K562 (cell line): ENCODE measurements around the gene MEF2C. TPM values are rescaled to one million over a fixed set of nuclear protein-coding genes. Genes with fewer than 3 reads are reported as not detected.

Experiments used
- ATAC-seq: fragments of 200-7000 bp; cut with Tn5 transposase; 3 replicates; pipeline ENCODE4 v1.9.1; 2020; ENCODE audit warnings: moderate library complexity
- BruUV-seq: library from RNA; stranded (reverse); fragments of 400-500 nt; replicated peaks from 2 replicates; lab custom pipeline; 2021; lab: Mats Ljungman, UMichigan
- CTCF ChIA-PET: fragments of 300-600 bp; formaldehyde crosslinking; extraction: SDS; loops from one replicate; lab custom pipeline; 2021; ENCODE audit warnings: low intra/inter-chr PET ratio; lab: Yijun Ruan, JAX
- POLR2A ChIA-PET: fragments of 300-600, 350-650 bp; sonication (Branson Sonifier 250); formaldehyde crosslinking; extraction: SDS; loops from one replicate; lab custom pipeline; 2021; ENCODE audit warnings: antibody characterized with exemption, inconsistent platforms; lab: Yijun Ruan, JAX
- DNase-seq, 4 experiments: peaks; one replicate each; pipeline versions ENCODE4 v3.0.0 to v3.0.0-alpha.2; 2011 to 2018; ENCODE audit warnings: low spot score in 3 of 4, mixed read lengths in 3 of 4; ENCODE audit errors: extremely low read depth in 1 of 4
- FAIRE-seq: peaks from 2 replicates; lab custom pipeline; 2011; peaks lifted over from hg19 to GRCh38; lab: Jason Lieb, UNC
- H2AFZ ChIP-seq: 2 replicates; pipeline ENCODE4 v1.6.0; 2011; ENCODE audit warnings: low read depth, low read length, control low read depth, inconsistent platforms
- H3K27ac ChIP-seq: fragments of 200-600 bp; 3 replicates; pipeline ENCODE4 v1.8.0; 2011; ENCODE audit warnings: low read depth, mild to moderate bottlenecking, control low read depth, inconsistent platforms, low read length, moderate library complexity, mixed read lengths; ENCODE audit errors: extremely low read depth
- H3K27me3 ChIP-seq, 2 experiments: fragments of 300-600 bp in 1 of 2; 2 replicates in 1 of 2; 3 replicates in 1 of 2; pipeline versions ENCODE4 v1.6.0 to v1.8.0; 2011; ENCODE audit warnings: inconsistent platforms in 2 of 2, low read length in 2 of 2, mild to moderate bottlenecking in 1 of 2, mixed read lengths in 1 of 2, moderate library complexity in 1 of 2; ENCODE audit not compliant: control insufficient read depth in 2 of 2, insufficient read depth in 2 of 2
- H3K36me3 ChIP-seq: fragments of 300-600 bp; 3 replicates; pipeline ENCODE4 v1.8.0; 2011; ENCODE audit warnings: mild to moderate bottlenecking, low read length, inconsistent platforms; ENCODE audit not compliant: control insufficient read depth, insufficient read depth
- H3K4me1 ChIP-seq, 2 experiments: fragments of 200-600 bp in 1 of 2; replicated peaks in 1 of 2; 2 replicates in 1 of 2; 3 replicates in 1 of 2; pipeline versions ENCODE4 v1.5.1 to v1.8.0; 2011; ENCODE audit warnings: inconsistent platforms in 2 of 2, low read length in 2 of 2, mild to moderate bottlenecking in 1 of 2, mixed read lengths in 1 of 2, moderate library complexity in 1 of 2; ENCODE audit not compliant: control insufficient read depth in 2 of 2, insufficient read depth in 2 of 2
- H3K4me2 ChIP-seq: 2 replicates; pipeline ENCODE4 v1.6.1; 2011; ENCODE audit warnings: low read length, control low read depth, inconsistent platforms, mixed read lengths; ENCODE audit not compliant: insufficient read depth
- H3K4me3 ChIP-seq: fragments of 200-600 bp; sonication (generic), shearing (Covaris generic); 2 replicates; pipeline ENCODE4 v1.5.1; 2016; ENCODE audit warnings: control low read depth, inconsistent platforms
- H3K79me2 ChIP-seq: fragments of 200-600 bp; 3 replicates; pipeline ENCODE4 v1.8.0; 2011; ENCODE audit warnings: low read length, inconsistent platforms; ENCODE audit not compliant: control insufficient read depth, insufficient read depth
- H3K9ac ChIP-seq, 2 experiments: 2 replicates each; pipeline versions ENCODE4 v1.6.0 to v1.6.1; 2011; ENCODE audit warnings: low read depth in 2 of 2, low read length in 2 of 2, control low read depth in 1 of 2, inconsistent platforms in 1 of 2, mild to moderate bottlenecking in 1 of 2, mixed read lengths in 1 of 2; ENCODE audit not compliant: insufficient read depth in 1 of 2
- H3K9me1 ChIP-seq: one replicate; pipeline ENCODE4 v1.6.0; 2011; ENCODE audit warnings: inconsistent platforms, mild to moderate bottlenecking, low read length, moderate library complexity; ENCODE audit not compliant: control insufficient read depth, insufficient read depth
- H3K9me3 ChIP-seq: replicated peaks from 2 replicates; pipeline ENCODE4 v1.5.1; 2011; ENCODE audit warnings: low read depth, low read length, inconsistent platforms; ENCODE audit not compliant: control insufficient read depth, insufficient read depth
- H4K20me1 ChIP-seq: replicated peaks from 2 replicates; pipeline ENCODE4 v1.6.1; 2011; ENCODE audit warnings: low read length, inconsistent platforms, mixed read lengths; ENCODE audit not compliant: control insufficient read depth, insufficient read depth
- ATF4 ChIP-seq: fragments of 450-650 bp; formaldehyde crosslinking; IDR thresholded peaks from 2 replicates; pipeline ENCODE4 v1.4.0; 2022; ENCODE audit warnings: mild to moderate bottlenecking, moderate library complexity
- CBX3 ChIP-seq, 2 experiments: IDR thresholded peaks; 1 replicate in 1 of 2; 2 replicates in 1 of 2; pipeline ENCODE4 v1.6.1; 2012; ENCODE audit warnings: inconsistent platforms in 2 of 2, low read length in 2 of 2, borderline replicate concordance in 1 of 2, control low read depth in 1 of 2
- EP300 ChIP-seq: IDR thresholded peaks from 2 replicates; pipeline ENCODE4 v1.6.1; 2012; ENCODE audit warnings: low read length, improper control_type of control experiment
- KAT2B ChIP-seq: IDR thresholded peaks from one replicate; pipeline ENCODE4 v1.6.1; 2012; ENCODE audit warnings: low read depth, mild to moderate bottlenecking, control low read depth, inconsistent platforms, low read length, moderate library complexity
- KLF6 ChIP-seq: fragments of 250-450 bp; sonication (Bioruptor Pico); IDR thresholded peaks from 2 replicates; pipeline ENCODE4 v1.4.0; 2020; ENCODE audit warnings: mild to moderate bottlenecking, moderate library complexity, borderline replicate concordance
- MYC ChIP-seq, 2 experiments: fragments of 250-450 bp in 1 of 2; sonication (Bioruptor Pico) in 1 of 2; IDR thresholded peaks; 2 replicates each; pipeline versions ENCODE4 v1.5.1 to v1.6.1; 2012 to 2021; ENCODE audit warnings: low read depth in 2 of 2, borderline replicate concordance in 1 of 2, improper control_type of control experiment in 1 of 2, low read length in 1 of 2, mild to moderate bottlenecking in 1 of 2, moderate library complexity in 1 of 2
- NCOR1 ChIP-seq: fragments of 450-650 bp; IDR thresholded peaks from 2 replicates; pipeline ENCODE4 v1.6.1; 2016; ENCODE audit warnings: mild to moderate bottlenecking, moderate library complexity
- NR2C2 ChIP-seq, 2 experiments: fragments of 200-800 bp in 1 of 2; sonication (Bioruptor generic) in 1 of 2; sonication (generic) in 1 of 2; formaldehyde crosslinking in 1 of 2; IDR thresholded peaks; 2 replicates each; pipeline versions ENCODE4 v1.6.1 to v1.8.0; 2016 to 2022; ENCODE audit warnings: mild to moderate bottlenecking in 1 of 2, missing compliant biosample characterization in 1 of 2, missing genetic modification characterization in 1 of 2, missing genetic modification reagents in 1 of 2
- STAT5B ChIP-seq: fragments of 250-450 bp; sonication (Bioruptor Pico); IDR thresholded peaks from 2 replicates; pipeline ENCODE4 v1.8.0; 2021; ENCODE audit warnings: mild to moderate bottlenecking, inconsistent platforms
- U2AF2 ChIP-seq: fragments of 200-400 bp; formaldehyde crosslinking; optimal IDR thresholded peaks from 2 replicates; pipeline ENCODE3; 2017; ENCODE audit warnings: low read depth, mild to moderate bottlenecking, low read length
- ZNF511 ChIP-seq: sonication (generic); formaldehyde crosslinking; IDR thresholded peaks from 2 replicates; pipeline ENCODE4 v1.8.0; 2022; ENCODE audit warnings: mild to moderate bottlenecking, missing genetic modification reagents
- ZNF77 ChIP-seq: fragments of 250-450 bp; sonication (Bioruptor Pico); IDR thresholded peaks from 2 replicates; pipeline ENCODE4 v1.5.0; 2020
- ZSCAN32 ChIP-seq: fragments of 450-650 bp; formaldehyde crosslinking; IDR thresholded peaks from 2 replicates; pipeline ENCODE4 v1.4.0; 2020; ENCODE audit warnings: mild to moderate bottlenecking, moderate library complexity
- WGBS: fragments of 100-300 bp; shearing (Covaris generic); methylation state at CpG from one replicate; pipeline ENCODE4 v1.1.6; 2016; ENCODE audit warnings: low coverage, mixed read lengths; ENCODE audit not compliant: insufficient coverage; ENCODE audit errors: missing lambda C conversion rate; 5-methylcytosine and 5-hydroxymethylcytosine counted together
- in situ Hi-C: fragments of 300-500 bp; cut with MboI; formaldehyde crosslinking; loops from 4 replicates; pipeline ENCODE4 v1.15.0; 2018; ENCODE audit warnings: inconsistent platforms, mixed read lengths
- intact Hi-C: fragments of 100-400 bp; cut with micrococcal nuclease; formaldehyde crosslinking; loops from 2 replicates; pipeline ENCODE4 v1.14.2; 2022
- polyA plus RNA-seq, 8 experiments: library from polyadenylated mRNA; depleted of rRNA in 4 of 8; stranded (reverse) in 5 of 8; unstranded in 3 of 8; fragments of >200 nt; fragmentation: Nextera tagmentation in 2 of 8; fragmentation: Illumina TruSeq in 1 of 8; extraction: Ambion mirVana in 2 of 8; extraction: Trizol in 1 of 8; gene quantifications; 2 replicates each; pipeline versions ENCODE4 v1.2.1 to v1.2.3, GENCODE V29; 2011 to 2014; ENCODE audit warnings: inconsistent platforms in 1 of 8, missing spikeins in 1 of 8
- total RNA-seq, 7 experiments: library from RNA; depleted of rRNA in 6 of 7; stranded (reverse); fragments of >200 nt in 6 of 7; fragmentation: Illumina TruSeq in 2 of 7; extraction: Trizol in 2 of 7; gene quantifications; 2 replicates each; pipeline versions ENCODE4 v1.2.1 to v1.2.3, GENCODE V29; 2011 to 2021; ENCODE audit warnings: low replicate concordance in 1 of 7

Gene MEF2C
- total and polyA plus RNA-seq, 9 of the 15 experiments (the other 6 are each of a cell fraction or from before 2014, with no cell fraction given) = 25.1 to 67.8 (median 58.3) TPM

- in situ Hi-C loops (no loop called here), intact Hi-C loops (loop anchor here (5.0 kb wide), 2 partner anchors 57 to 302 kb away; partner anchors contain the start of gene MEF2C)
- Histone ChIP-seq H3K79me2 (peaks cover 54% of the 10 kb centered on the region), H3K9me1 (no peaks in the 10 kb centered on the region), H3K9ac (peak overlapping the region in 1 of 2 experiments; percentile 44; a peak in 1 of 4 replicates), H3K4me1 (peaks cover 0 to 16% of the 10 kb centered on the region in 2 experiments; a peak in 3 of 5 replicates), H3K27ac (peak overlapping the region; percentile 13; the same call in 1 of the 3 replicates), H3K27me3 (no peaks in the 10 kb centered on the region), H2AFZ (no peak overlapping the region), H4K20me1 (no peaks in the 10 kb centered on the region), H3K36me3 (peaks cover 20% of the 10 kb centered on the region), H3K4me3 (no peak overlapping the region), H3K9me3 (no peaks in the 10 kb centered on the region), H3K4me2 (peak overlapping the region; percentile 67; the same call in 1 of the 2 replicates)
- ATAC-seq (no peak), FAIRE-seq (peak; percentile 6), DNase-seq (no peak)
- no peak for TF ChIP-seq ZNF77 (CRISPR knock-in tag)
- 0 out of 2 replicates have a peak, but pooled peaks have one; percentile 4 for TF ChIP-seq EP300
- POLR2A ChIA-PET = interaction anchor here (0.8 to 1.3 kb wide), 2 partner anchors 26 to 58 kb away, joined by 3 to 4 read pairs; partner anchors contain the start of gene MEF2C
- no TSS peak for BruUV-seq
- CTCF ChIA-PET = no interaction called here
- 19% methylated on average over 5 of the region's 5 CpGs for WGBS
Observed at GRCh38 chr5:88824892-88825583, 57.9 kb downstream of the MEF2C start.

- WGBS = 53% methylated on average over 4 of the region's 4 CpGs
- in situ Hi-C loops (no loop called here), intact Hi-C loops (no loop called here)
- POLR2A ChIA-PET = no interaction called here
- ATAC-seq (no peak), FAIRE-seq (no peak), DNase-seq (no peak)
- Histone ChIP-seq H4K20me1 (no peaks in the 10 kb centered on the region), H3K9me1 (no peaks in the 10 kb centered on the region), H3K4me3 (no peak overlapping the region), H3K36me3 (peaks cover 20% of the 10 kb centered on the region), H3K79me2 (peaks cover 46% of the 10 kb centered on the region), H3K27me3 (no peaks in the 10 kb centered on the region), H2AFZ (no peak overlapping the region), H3K4me1 (peaks cover 0 to 15% of the 10 kb centered on the region in 2 experiments; a peak in 3 of 5 replicates), H3K9me3 (no peaks in the 10 kb centered on the region), H3K9ac (no peak overlapping the region), H3K4me2 (no peak overlapping the region), H3K27ac (no peak overlapping the region)
- BruUV-seq = no TSS peak
- CTCF ChIA-PET = no interaction called here
- no peak for TF ChIP-seq ZNF511 (CRISPR knock-in tag)
- no peak for TF ChIP-seq STAT5B (CRISPR knock-in tag)
- TF ChIP-seq NR2C2 (CRISPR knock-in tag; IDR thresholded peaks at IDR 0.05) = no peak
- no peak for TF ChIP-seq NR2C2 (tag; IDR thresholded peaks at IDR 0.05)
- TF ChIP-seq MYC (IDR thresholded peaks at IDR 0.05; ENCODE audit: low read depth, low read length) = no peak
- no peak for TF ChIP-seq MYC (CRISPR knock-in tag; IDR thresholded peaks at IDR 0.05; ENCODE audit: borderline replicate concordance, low read depth)
- no peak for TF ChIP-seq KAT2B
- TF ChIP-seq CBX3 (IDR thresholded peaks at IDR 0.05; ENCODE audit: borderline replicate concordance in 1 of 2, low read length in 2 of 2) = no peak
- TF ChIP-seq ZSCAN32 (CRISPR knock-in tag) = no peak
- TF ChIP-seq ATF4 (CRISPR knock-in tag) = no peak
- no peak for TF ChIP-seq KLF6 (CRISPR knock-in tag)
- no peak for TF ChIP-seq U2AF2
- no peak for TF ChIP-seq NCOR1
Observed at GRCh38 chr5:88824141-88824540, 58.8 kb downstream of the MEF2C start.
